ENCODE measurements around the gene GATA5.

The GATA5 gene

DNA sequence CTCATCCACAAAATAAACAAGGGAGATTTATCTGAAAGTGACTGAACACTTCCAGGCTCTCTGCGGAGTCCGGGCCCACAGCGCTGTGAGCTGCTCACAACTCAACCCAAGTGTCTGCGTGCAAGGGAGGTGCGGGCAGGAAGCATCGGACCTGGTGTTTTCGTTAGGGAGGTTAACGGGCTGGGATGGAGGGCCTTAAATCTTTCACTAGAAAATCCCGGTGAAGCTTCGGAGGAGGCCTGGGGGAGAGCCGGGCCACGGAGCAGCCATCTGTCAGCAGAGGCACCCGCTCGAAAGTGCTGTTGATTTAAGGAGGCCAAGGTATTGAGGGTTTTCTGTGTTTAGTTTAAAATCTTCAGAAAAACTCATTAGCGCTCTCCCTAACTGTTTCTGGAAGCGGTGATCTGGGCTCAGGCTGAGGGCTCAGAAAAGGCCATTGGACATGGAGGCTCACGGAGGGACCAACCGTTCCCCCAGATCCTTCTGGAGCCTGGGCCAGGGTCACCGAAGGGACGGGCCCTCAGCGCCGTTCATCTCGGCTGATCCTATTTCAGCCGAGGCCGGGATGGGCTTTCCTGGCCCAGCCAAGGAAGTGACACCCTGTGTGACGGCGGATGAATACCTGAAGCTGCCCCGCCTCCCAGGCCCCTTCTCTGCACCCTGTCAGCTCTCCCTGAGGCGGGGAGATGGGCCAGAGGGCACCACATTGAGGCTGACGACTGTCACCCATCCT lies 20.7 kb downstream of the GATA5 start:
- H3K36me3 Mint-ChIP-seq (ENCODE audit: low read depth) = no peaks in the 10 kb centered on the region
- H3K27ac Mint-ChIP-seq = no peak overlapping the region
- no peaks in the 10 kb centered on the region for H3K4me1 Mint-ChIP-seq (ENCODE audit: low read depth)
- no peak overlapping the region for H3K4me3 Mint-ChIP-seq
- intact Hi-C loops (cut with micrococcal nuclease) = no loop called here
- no peaks in the 10 kb centered on the region for H3K9me3 Mint-ChIP-seq
- H3K27me3 Mint-ChIP-seq = peaks cover 8% of the 10 kb centered on the region

DNA sequence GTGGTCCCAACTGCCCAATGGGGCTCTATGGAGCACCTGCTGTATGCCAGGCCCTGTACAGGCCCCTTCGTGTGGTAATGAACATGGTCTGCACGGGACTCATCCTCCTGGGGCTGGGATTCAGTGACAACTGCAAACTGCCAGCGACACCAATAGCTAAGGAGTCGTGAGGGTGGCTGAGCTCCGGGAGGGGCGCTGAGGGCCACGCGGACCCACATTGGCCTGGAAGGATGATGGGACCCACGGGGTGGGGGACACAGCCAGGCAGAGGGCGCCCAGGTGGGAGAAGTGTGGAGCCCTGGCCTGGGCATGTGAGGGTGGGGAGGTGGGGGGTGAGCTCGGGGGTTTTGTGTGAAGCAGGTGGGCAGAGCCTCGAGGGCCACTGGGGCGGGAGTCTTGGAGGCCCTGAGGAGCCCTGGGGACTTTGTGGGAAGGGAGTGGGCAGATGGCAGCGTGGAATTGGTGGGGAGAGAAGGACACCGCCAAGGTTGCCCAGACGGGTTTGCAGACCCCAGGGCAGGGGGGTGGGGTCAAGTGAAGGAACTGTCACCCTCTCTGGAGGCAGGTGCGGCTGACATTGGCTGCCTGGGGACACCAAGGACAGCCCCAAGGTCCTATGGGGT lies 22.5 kb downstream of the GATA5 start:
- intact Hi-C loops (cut with micrococcal nuclease) = no loop called here
- Mint-ChIP-seq H3K36me3 (ENCODE audit: low read depth) (no peaks in the 10 kb centered on the region), H3K9me3 (no peaks in the 10 kb centered on the region), H3K27ac (no peak overlapping the region), H3K4me1 (ENCODE audit: low read depth) (no peaks in the 10 kb centered on the region), H3K4me3 (no peak overlapping the region), H3K27me3 (peaks cover 12% of the 10 kb centered on the region)

DNA sequence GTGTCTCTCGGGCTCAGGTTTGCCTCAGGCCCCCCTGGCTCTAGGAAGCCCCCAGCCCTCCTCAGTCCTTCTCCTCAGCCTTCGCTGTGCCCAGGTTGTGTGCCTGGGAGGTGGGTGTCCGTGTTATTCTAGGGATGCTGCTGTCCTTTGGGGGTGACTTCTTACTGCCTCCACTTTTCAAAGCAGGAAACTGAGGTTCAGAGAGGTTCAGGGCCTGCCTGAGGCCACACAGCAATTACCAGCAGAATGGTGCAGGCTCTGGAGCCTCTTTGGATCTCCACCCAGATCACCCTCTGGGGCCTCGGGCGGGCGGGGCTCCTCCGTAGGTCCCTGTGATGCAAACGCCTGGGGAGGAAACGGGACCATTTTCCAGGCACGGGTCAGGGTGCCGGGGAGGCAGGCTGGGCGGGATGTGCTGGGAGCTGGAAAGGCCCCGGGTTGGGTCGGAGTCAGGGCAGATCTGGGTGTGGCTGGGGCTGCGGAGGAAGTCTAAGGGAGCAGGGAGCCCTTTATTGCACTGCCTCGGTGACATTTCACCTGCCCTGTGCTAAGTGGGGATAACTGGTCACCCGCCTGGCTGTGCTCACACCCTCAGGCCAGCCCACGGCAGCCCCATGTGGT lies 23.2 kb downstream of the GATA5 start:
- Mint-ChIP-seq H3K9me3 (no peaks in the 10 kb centered on the region), H3K4me3 (no peak overlapping the region), H3K4me1 (ENCODE audit: low read depth) (no peaks in the 10 kb centered on the region), H3K27me3 (peaks cover 14% of the 10 kb centered on the region), H3K27ac (no peak overlapping the region), H3K36me3 (ENCODE audit: low read depth) (no peaks in the 10 kb centered on the region)
- intact Hi-C loops (cut with micrococcal nuclease) = no loop called here

DNA sequence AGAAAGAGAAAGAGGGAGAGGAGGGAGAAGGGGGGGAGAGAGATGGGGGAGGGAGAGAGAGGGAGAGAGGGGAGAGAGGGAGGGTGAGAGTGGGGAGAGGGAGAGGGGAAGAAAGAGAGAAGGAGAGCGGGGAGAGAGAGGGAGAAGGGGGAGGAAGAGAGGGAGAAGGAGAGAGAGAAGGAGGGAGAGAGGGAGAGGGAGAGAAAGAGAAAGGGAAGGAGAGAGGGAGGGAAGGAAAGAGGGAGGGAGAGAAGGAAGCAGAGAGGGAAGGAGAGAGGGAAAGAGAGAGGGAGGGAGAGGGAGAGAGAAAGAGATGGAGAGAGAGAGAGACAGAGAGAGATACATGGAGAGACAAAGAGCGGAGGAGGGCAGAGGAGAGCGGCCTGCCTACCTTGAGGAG lies 23.8 kb downstream of the GATA5 start:
- Mint-ChIP-seq H3K4me3 (no peak overlapping the region), H3K9me3 (no peaks in the 10 kb centered on the region), H3K27ac (no peak overlapping the region), H3K36me3 (ENCODE audit: low read depth) (no peaks in the 10 kb centered on the region), H3K4me1 (ENCODE audit: low read depth) (no peaks in the 10 kb centered on the region), H3K27me3 (peaks cover 14% of the 10 kb centered on the region)
- intact Hi-C loops (cut with micrococcal nuclease) = no loop called here

DNA sequence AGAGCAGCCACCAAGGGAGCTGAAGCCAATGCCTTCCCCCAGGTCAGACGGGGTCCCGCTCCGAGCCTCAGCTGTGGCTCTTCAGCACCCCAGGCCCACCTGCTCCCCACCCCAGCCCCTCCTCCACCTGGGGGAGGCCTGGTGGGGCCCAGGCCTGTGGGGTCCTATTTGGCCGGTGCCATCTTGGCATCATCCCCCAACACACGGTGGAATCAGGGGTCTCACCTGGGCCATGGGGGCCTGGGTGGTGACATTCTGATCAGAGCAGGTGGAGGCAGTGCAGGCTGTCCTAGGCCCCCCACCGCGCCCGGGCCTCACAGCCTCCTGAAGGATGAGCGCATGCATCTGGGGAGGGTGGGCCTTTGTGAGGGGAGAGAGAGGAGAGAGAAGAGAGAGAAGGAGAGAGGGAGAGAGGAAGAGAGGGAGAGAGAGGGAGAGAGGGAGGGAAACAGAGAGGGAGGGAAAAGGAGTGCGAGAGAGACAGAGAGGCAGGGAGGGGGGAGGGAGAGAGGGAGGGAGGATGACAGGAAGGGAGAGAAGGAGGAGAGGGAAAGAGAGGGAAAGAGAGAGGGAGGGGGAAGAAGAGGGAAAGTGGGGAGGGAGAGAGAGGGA lies 24.5 kb downstream of the GATA5 start:
- no peak overlapping the region for H3K27ac Mint-ChIP-seq
- intact Hi-C loops (cut with micrococcal nuclease) = no loop called here
- H3K27me3 Mint-ChIP-seq = peaks cover 14% of the 10 kb centered on the region
- H3K9me3 Mint-ChIP-seq = no peaks in the 10 kb centered on the region
- H3K36me3 Mint-ChIP-seq (ENCODE audit: low read depth) = no peaks in the 10 kb centered on the region
- no peak overlapping the region for H3K4me3 Mint-ChIP-seq
- no peaks in the 10 kb centered on the region for H3K4me1 Mint-ChIP-seq (ENCODE audit: low read depth)

DNA sequence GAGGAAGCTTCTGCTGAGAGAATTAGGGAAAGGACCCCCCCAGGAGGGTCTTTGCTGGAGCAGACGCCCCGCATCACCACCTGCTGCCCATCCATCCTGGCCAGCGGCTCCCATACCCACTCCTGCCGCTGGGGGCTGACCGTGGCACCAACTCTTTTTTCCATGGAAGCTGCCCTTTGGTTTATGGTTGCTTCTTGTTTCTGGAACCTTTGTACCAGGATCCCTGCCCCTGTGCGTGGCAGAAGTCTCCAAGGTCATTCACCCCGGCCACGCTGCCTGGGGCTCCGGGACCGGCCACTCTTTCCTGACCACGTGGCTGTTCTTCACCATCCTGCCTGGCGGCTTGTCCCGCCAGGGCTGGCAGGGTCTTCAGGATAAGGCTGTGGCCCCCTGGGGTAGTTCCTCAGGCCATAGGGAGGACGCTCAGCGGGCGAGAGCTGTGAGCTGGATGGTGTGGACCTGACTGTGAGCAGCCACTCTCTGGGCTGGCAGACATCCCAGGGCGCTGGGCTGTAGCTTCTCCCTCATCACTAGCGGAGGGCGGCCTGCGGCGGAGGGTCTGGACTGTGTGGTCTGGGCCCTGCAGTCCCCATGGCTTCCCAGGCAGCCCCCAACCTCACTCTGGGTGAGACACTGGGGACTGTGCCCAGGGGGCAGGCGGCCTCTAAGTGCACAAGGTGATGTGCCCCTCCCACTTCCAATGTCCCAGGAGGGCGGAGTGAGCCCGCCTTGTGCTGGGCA lies 25.7 kb downstream of the GATA5 start:
- H3K36me3 Mint-ChIP-seq (ENCODE audit: low read depth) = no peaks in the 10 kb centered on the region
- peaks cover 13% of the 10 kb centered on the region for H3K27me3 Mint-ChIP-seq
- no peaks in the 10 kb centered on the region for H3K9me3 Mint-ChIP-seq
- no peak overlapping the region for H3K4me3 Mint-ChIP-seq
- H3K27ac Mint-ChIP-seq = no peak overlapping the region
- no peaks in the 10 kb centered on the region for H3K4me1 Mint-ChIP-seq (ENCODE audit: low read depth)
- intact Hi-C loops (cut with micrococcal nuclease) = no loop called here

DNA sequence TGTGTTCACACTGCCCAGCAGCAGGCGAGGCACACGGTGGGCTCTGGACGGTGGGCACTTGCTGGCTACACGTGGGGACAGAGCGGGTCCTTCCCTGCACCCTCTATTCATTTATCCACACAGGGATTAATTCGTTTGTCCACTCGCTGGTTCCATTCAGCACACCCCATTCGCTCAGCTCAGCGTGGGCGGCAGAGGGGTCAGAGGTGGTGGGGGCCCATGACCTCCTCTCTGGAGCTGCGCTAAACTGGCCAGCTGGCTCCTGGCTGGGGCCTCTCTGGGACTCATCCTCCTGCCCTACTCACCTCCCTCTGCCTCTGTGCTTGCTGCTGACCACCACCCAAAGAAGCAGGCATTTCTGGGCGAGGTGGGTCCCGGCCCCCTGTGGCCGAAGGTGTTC lies 27.0 kb downstream of the GATA5 start:
- intact Hi-C loops (cut with micrococcal nuclease) = no loop called here
- no peaks in the 10 kb centered on the region for H3K4me1 Mint-ChIP-seq (ENCODE audit: low read depth)
- H3K27ac Mint-ChIP-seq = no peak overlapping the region
- peaks cover 11% of the 10 kb centered on the region for H3K27me3 Mint-ChIP-seq
- H3K9me3 Mint-ChIP-seq = no peaks in the 10 kb centered on the region
- no peaks in the 10 kb centered on the region for H3K36me3 Mint-ChIP-seq (ENCODE audit: low read depth)
- H3K4me3 Mint-ChIP-seq = no peak overlapping the region

DNA sequence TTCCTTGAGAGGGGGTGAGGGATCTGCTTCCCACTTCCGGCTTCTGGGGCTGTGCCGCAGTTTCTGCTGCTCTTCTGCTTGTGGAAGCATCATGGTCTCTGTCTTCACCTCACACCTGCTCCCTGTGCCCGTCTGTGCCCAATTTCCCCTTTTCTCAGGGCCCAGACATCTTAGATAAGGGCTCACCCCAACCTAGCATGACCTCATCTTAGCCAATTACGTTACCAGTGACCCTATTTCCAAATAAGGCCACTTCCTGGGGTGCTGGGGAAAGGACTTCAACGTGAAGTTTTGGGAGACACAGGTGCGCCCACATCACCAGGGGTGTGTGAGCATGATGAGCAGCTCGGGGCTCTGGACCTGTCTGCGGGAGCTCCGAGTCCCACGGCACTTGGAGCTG lies 27.8 kb downstream of the GATA5 start:
- Mint-ChIP-seq H3K4me1 (ENCODE audit: low read depth) (no peaks in the 10 kb centered on the region), H3K27ac (no peak overlapping the region), H3K9me3 (no peaks in the 10 kb centered on the region), H3K27me3 (peaks cover 11% of the 10 kb centered on the region), H3K36me3 (ENCODE audit: low read depth) (no peaks in the 10 kb centered on the region), H3K4me3 (no peak overlapping the region)
- intact Hi-C loops (cut with micrococcal nuclease) = no loop called here

DNA sequence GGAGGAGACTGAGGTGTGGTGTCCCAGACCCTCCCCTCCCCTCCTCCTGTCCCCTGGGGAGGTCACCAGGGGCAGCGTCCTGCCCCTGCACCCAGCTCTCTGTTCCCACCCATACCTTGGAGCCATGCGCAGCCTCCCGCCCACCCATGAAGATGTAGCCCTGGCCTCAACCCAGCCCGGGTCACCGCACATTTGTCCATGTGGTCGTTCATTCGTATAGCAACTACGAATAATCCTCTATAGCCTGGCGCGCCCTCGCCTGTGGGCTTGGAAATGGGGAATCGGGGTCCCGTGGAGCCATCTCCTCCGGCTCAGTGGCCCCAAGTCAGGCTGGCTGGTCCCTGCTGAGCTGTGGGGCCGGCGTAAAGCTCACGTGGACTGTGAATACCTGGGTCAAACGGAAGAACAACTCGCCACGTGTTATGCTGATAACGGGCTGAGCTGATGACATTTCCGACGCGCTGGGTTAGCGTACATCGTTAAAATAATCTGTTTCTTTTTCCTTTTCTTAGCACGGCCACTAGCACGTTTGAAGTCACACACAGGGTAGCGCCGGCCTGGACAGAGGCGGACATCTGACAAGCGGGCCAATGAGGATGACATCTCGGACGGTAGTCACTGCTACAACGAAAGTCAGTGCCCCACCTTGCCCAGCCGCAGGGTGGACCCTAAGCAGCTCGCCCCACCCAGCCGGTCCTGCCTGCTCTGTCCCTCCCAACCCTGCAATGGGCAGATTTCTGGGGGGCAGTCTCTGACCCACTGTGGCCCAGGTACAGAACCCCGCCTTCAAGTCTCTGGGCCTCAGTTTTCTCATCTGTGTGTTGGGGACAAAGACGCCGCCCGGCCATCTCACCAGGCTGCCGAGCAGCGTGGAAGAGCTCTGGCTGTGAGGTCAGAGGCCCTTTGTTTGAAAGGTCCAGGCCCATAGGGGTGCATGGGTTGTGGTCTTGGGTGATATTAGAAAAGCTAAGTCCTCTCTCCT lies 28.6 kb downstream of the GATA5 start:
- H3K4me3 Mint-ChIP-seq = no peak overlapping the region
- intact Hi-C loops (cut with micrococcal nuclease) = no loop called here
- no peaks in the 10 kb centered on the region for H3K36me3 Mint-ChIP-seq (ENCODE audit: low read depth)
- H3K27me3 Mint-ChIP-seq = peaks cover 12% of the 10 kb centered on the region
- H3K4me1 Mint-ChIP-seq (ENCODE audit: low read depth) = no peaks in the 10 kb centered on the region
- H3K27ac Mint-ChIP-seq = no peak overlapping the region
- H3K9me3 Mint-ChIP-seq = no peaks in the 10 kb centered on the region

DNA sequence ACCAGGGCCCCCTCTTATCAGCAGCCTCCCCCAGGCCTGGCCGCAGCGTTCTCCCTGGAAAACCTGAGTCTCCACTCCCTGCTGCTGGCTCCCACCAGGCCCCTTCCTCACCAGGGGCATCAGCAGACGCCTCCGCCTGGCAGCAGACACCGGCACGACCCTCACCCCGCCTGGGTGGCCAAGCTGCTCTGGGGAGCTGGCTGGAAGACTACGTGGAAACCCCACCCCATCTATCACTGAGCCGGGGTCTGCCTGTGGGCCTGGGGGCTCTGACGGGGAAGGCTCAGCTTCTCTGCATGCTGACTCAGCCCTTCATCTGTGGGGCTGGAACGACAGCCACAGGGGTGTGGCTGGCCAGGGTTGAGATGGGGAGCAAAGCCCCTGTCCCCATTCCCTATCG lies 29.3 kb downstream of the GATA5 start:
- H3K4me3 Mint-ChIP-seq = no peak overlapping the region
- no peaks in the 10 kb centered on the region for H3K9me3 Mint-ChIP-seq
- intact Hi-C loops (cut with micrococcal nuclease) = no loop called here
- no peaks in the 10 kb centered on the region for H3K36me3 Mint-ChIP-seq (ENCODE audit: low read depth)
- H3K27ac Mint-ChIP-seq = no peak overlapping the region
- peaks cover 11% of the 10 kb centered on the region for H3K27me3 Mint-ChIP-seq
- no peaks in the 10 kb centered on the region for H3K4me1 Mint-ChIP-seq (ENCODE audit: low read depth)

DNA sequence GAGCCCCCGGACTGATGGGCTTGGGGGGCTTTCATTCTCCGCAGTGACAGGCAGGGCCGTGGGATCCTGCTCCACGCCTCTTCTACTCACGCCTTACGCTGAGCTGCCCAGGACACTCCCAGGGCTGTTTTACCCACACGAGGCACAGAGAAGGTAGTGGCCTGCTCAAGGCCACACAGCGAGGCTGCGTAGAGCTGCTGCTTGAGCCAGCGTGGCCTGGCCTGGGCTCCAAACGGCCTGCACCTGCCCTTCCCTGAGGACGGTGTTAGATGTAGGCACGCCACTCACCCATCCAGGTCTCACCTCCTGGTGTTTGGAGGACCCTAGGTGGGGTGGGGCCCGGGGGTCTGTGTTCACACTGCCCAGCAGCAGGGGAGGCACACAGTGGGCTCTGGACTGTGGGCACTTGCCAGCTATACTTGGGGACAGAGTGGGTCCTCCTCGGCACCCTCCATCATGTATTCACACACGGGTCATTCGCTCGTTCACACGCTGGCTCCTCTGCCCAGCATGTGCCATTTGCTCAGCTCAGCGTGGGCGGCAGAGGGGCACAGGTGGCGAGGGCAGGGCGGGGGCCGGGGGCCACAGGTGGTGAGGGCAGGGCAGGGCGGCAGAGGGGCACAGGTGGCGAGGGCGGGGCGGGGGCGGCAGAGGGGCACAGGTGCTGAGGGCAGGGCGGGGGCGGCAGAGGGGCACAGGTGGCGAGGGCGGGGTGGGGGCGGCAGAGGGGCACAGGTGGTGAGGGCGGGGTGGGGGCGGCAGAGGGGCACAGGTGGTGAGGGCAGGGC lies 30.0 kb downstream of the GATA5 start:
- intact Hi-C loops (cut with micrococcal nuclease) = no loop called here
- H3K36me3 Mint-ChIP-seq (ENCODE audit: low read depth) = no peaks in the 10 kb centered on the region
- H3K27ac Mint-ChIP-seq = no peak overlapping the region
- H3K9me3 Mint-ChIP-seq = no peaks in the 10 kb centered on the region
- H3K27me3 Mint-ChIP-seq = peaks cover 9% of the 10 kb centered on the region
- no peak overlapping the region for H3K4me3 Mint-ChIP-seq
- no peaks in the 10 kb centered on the region for H3K4me1 Mint-ChIP-seq (ENCODE audit: low read depth)

DNA sequence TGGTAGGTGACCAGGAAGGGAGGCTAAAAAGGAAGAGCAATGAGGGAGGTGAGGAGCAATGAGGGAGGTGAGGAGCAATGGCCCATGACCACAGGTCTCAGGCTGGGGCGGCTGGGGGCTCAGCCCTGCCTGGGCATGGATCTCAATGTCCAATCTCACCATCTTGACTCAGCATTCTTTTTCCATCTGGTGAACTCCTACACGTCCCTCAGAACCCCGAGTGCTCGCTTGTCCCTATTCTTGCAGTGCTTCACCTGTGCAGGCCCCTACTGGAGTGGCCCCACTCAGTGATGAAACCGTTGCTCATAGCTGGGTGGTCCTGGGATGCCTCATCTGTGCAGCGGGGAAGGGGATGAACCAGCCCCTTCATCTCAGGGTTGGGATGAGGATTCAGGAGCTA lies 31.5 kb downstream of the GATA5 start:
- Mint-ChIP-seq H3K9me3 (no peaks in the 10 kb centered on the region), H3K27me3 (peaks cover 8% of the 10 kb centered on the region), H3K27ac (no peak overlapping the region), H3K36me3 (ENCODE audit: low read depth) (no peaks in the 10 kb centered on the region), H3K4me3 (no peak overlapping the region), H3K4me1 (ENCODE audit: low read depth) (no peaks in the 10 kb centered on the region)
- intact Hi-C loops (cut with micrococcal nuclease) = no loop called here
